Lower leg skin (tissue), 3 donors: ENCODE measurements around the gene DTWD2.

Experiments
- POLR2A ChIP-seq, 2 donors: fragments of 450-650 bp; IDR thresholded peaks; one replicate each; pipeline ENCODE4 v1.6.1; 2016 to 2017; ENCODE audit warnings: antibody characterized with exemption in 2 of 2, mild to moderate bottlenecking in 1 of 2, moderate library complexity in 1 of 2
- TF ChIP-seq, protein P1 (sequence below), 3 donors: fragments of 450-650 bp; IDR thresholded peaks; one replicate each; pipeline ENCODE4 v1.5.1; 2016; ENCODE audit warnings: antibody characterized with exemption in 3 of 3, mild to moderate bottlenecking in 3 of 3, moderate library complexity in 2 of 3

- TF ChIP-seq, protein P1, sequence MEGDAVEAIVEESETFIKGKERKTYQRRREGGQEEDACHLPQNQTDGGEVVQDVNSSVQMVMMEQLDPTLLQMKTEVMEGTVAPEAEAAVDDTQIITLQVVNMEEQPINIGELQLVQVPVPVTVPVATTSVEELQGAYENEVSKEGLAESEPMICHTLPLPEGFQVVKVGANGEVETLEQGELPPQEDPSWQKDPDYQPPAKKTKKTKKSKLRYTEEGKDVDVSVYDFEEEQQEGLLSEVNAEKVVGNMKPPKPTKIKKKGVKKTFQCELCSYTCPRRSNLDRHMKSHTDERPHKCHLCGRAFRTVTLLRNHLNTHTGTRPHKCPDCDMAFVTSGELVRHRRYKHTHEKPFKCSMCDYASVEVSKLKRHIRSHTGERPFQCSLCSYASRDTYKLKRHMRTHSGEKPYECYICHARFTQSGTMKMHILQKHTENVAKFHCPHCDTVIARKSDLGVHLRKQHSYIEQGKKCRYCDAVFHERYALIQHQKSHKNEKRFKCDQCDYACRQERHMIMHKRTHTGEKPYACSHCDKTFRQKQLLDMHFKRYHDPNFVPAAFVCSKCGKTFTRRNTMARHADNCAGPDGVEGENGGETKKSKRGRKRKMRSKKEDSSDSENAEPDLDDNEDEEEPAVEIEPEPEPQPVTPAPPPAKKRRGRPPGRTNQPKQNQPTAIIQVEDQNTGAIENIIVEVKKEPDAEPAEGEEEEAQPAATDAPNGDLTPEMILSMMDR (IDR thresholded peaks at IDR 0.05), result no peak
- TF ChIP-seq POLR2A (IDR thresholded peaks at IDR 0.05), result no peak
Measured at GRCh38 chr5:118889165-118889564, 99.2 kb downstream of the DTWD2 start.
